Ovary (tissue), 9 donors: ENCODE measurements around the gene CD200. TPM values are rescaled to one million over a fixed set of nuclear protein-coding genes. Genes with fewer than 3 reads are reported as not detected.

ENCODE experiments used
- DNase-seq, 5 donors: peaks; one replicate each; pipeline ENCODE4 v3.0.0-alpha.2; 2019 to 2020
- H3K27ac ChIP-seq, 2 donors: fragments of 200-600 bp; one replicate each; pipeline versions ENCODE4 v1.5.1 to v1.8.0; 2019 to 2022
- H3K27me3 ChIP-seq: fragments of 200-600 bp; one replicate; pipeline ENCODE4 v1.8.0; 2022
- H3K36me3 ChIP-seq: fragments of 200-600 bp; sonication (generic); one replicate; pipeline ENCODE4 v1.5.1; 2019
- H3K4me1 ChIP-seq: one replicate; pipeline ENCODE4 v1.8.1; 2013; ENCODE audit warnings: mild to moderate bottlenecking, moderate library complexity; ENCODE audit not compliant: insufficient read depth
- H3K4me3 ChIP-seq: fragments of 200-600 bp; sonication (generic); one replicate; pipeline ENCODE4 v1.5.1; 2017
- H3K9me3 ChIP-seq, 2 donors: fragments of 200-600 bp in 1 of 2; sonication (generic) in 1 of 2; one replicate each; pipeline versions ENCODE4 v1.5.1 to v1.8.1; 2013 to 2019; ENCODE audit warnings: mild to moderate bottlenecking in 1 of 2, moderate library complexity in 1 of 2
- EP300 ChIP-seq: sonication (generic); formaldehyde crosslinking; IDR thresholded peaks from one replicate; pipeline ENCODE4 v1.6.1; 2017; ENCODE audit warnings: antibody characterized with exemption
- POLR2A ChIP-seq: fragments of 450-650 bp; IDR thresholded peaks from one replicate; pipeline ENCODE4 v1.6.1; 2017; ENCODE audit warnings: antibody characterized with exemption, mild to moderate bottlenecking, moderate library complexity
- WGBS, 3 donors: extraction: QIAGEN DNeasy Blood & Tissue Kit in 1 of 3; methylation state at CpG; one replicate each; pipeline versions ENCODE4 v1.1.5 to v1.1.7; 2013 to 2017; 5-methylcytosine and 5-hydroxymethylcytosine counted together
- intact Hi-C, 4 donors: fragments of 100-400 bp; cut with DNase I; formaldehyde crosslinking; loops; one replicate each; pipeline versions ENCODE4 v1.11.0 to v1.15.1; 2022 to 2023
- polyA plus RNA-seq, 2 donors: library from polyadenylated mRNA; stranded (reverse); fragments of 200-250 nt in 1 of 2; fragments of 350-450 nt in 1 of 2; fragmentation: Illumina TruSeq in 1 of 2; extraction: RNeasy Lipid Tissue Mini Kit (QIAGEN cat#74804) in 1 of 2; gene quantifications; one replicate each; pipeline ENCODE4 v1.2.3, GENCODE V29; 2013 to 2014
- total RNA-seq, 7 donors: library from RNA; depleted of rRNA in 2 of 7; stranded (reverse); fragments of >200 nt in 2 of 7; fragmentation: NEBNext Ultra II Directional in 3 of 7; extraction: Animal tissue kit (Norgen Biotek cat#: 25700) in 3 of 7; gene quantifications; one replicate each; pipeline versions ENCODE4 v1.1.0 to v1.2.4, GENCODE V29; 2016 to 2023
- TF ChIP-seq, protein P1 (sequence below), 3 donors: fragments of 450-650 bp in 2 of 3; fragments of 200-600 bp in 1 of 3; IDR thresholded peaks; one replicate each; pipeline versions ENCODE4 v1.5.1 to v1.8.0; 2016 to 2022; ENCODE audit warnings: antibody characterized with exemption in 3 of 3, mild to moderate bottlenecking in 1 of 3
- donor health status: DM: no; HTN: no; CAD: no; lungs with moderate emphysema.
- donor health status: DM: no; HTN: no; CAD: no.
- donor health status: Bipolar disorder and iron deficiency.
- donor health status: DM: yes; HTN: yes; CAD: no.
- donor health status: DM: no; HTN: no; CAD: no.
- donor health status: DM: yes; HTN: yes; CAD: no.

CD200 gene
- total and polyA plus RNA-seq, 9 donors: 9.6 to 36.4 (median 17.0) TPM

DNA sequence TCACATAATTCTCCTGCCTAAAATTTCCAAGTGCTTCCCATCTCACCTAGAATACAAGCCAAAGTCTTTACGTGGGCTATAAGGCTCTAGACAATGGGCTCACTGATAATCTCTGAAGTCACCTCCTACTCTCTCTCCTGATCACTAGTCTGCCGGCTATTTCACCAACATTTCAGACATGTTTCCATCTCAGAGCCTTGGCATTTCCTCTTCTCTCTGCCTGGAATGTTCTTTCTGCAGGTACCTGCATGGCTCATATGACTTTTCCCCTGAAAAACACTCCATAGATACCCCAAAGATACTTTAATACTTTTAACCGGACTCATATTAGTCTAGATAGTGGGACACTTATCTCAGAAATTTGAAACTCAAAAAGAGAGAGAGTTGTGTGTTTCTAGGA, 32.7 kb downstream of the CD200 start:
- H3K4me1 ChIP-seq: peaks cover 5% of the 10 kb centered on the region
- DNase-seq: no peak
- intact Hi-C loops: no loop called here
- no peaks in the 10 kb centered on the region for H3K27me3 ChIP-seq
- no peak overlapping the region for H3K4me3 ChIP-seq
- TF ChIP-seq POLR2A (no peak), EP300 (no peak)
- TF ChIP-seq, protein P1, sequence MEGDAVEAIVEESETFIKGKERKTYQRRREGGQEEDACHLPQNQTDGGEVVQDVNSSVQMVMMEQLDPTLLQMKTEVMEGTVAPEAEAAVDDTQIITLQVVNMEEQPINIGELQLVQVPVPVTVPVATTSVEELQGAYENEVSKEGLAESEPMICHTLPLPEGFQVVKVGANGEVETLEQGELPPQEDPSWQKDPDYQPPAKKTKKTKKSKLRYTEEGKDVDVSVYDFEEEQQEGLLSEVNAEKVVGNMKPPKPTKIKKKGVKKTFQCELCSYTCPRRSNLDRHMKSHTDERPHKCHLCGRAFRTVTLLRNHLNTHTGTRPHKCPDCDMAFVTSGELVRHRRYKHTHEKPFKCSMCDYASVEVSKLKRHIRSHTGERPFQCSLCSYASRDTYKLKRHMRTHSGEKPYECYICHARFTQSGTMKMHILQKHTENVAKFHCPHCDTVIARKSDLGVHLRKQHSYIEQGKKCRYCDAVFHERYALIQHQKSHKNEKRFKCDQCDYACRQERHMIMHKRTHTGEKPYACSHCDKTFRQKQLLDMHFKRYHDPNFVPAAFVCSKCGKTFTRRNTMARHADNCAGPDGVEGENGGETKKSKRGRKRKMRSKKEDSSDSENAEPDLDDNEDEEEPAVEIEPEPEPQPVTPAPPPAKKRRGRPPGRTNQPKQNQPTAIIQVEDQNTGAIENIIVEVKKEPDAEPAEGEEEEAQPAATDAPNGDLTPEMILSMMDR (IDR thresholded peaks at IDR 0.05): no peak
- 73 to 77% (median 75%) methylated on average over 3 of the region's 3 CpGs for WGBS, 3 donors
- no peak overlapping the region for H3K27ac ChIP-seq
- H3K36me3 ChIP-seq: no peaks in the 10 kb centered on the region
- H3K9me3 ChIP-seq: no peaks in the 10 kb centered on the region

DNA sequence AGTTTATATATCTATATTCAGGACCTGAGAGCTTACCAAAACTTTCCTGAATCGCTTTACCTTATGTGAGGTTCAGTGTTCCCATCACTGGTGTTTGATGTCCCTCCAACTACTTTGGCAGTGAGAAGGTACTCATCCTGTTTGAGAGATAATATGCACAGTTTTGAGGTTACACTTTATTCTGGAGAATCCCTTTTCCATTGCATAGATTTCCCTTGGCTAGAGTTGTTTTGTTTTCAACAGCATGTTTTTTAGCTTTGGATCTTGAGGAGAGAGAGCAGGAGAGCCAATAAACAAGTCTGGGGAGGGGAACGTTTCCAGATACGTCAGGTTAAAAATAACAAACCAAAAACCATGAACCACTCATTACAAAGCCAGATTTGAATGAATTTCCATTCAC, 33.6 kb downstream of the CD200 start:
- no peaks in the 10 kb centered on the region for H3K9me3 ChIP-seq
- WGBS, 3 donors: 16 to 20% (median 20%) methylated on average over 3 of the region's 3 CpGs
- peaks cover 5% of the 10 kb centered on the region for H3K4me1 ChIP-seq
- no peak for DNase-seq
- no peak overlapping the region for H3K4me3 ChIP-seq
- H3K27me3 ChIP-seq: no peaks in the 10 kb centered on the region
- H3K27ac ChIP-seq: no peak overlapping the region
- TF ChIP-seq EP300: no peak
- no peak for TF ChIP-seq POLR2A
- TF ChIP-seq, protein P1 (IDR thresholded peaks at IDR 0.05): no peak
- intact Hi-C loops: no loop called here
- no peaks in the 10 kb centered on the region for H3K36me3 ChIP-seq

DNA sequence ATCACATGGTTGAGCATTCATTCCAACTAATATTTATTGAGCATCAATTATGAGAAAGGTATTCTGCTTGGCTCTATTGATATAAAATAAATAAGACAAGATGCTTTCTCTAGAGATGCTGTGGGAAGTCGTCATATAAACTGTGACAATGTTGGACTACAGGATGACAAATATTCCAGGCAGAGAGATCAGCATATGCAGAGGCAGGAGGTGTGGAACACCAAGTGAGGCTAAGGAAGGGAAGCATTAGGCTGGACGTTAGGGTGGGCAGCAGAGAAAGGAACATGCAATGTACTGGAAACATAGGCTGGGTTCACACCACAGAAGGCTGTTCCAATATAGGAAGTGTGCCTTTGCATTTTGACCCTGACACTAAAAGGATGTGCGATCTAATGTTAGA, 38.6 kb downstream of the CD200 start:
- TF ChIP-seq EP300: no peak
- no peak for TF ChIP-seq POLR2A
- TF ChIP-seq, protein P1 (IDR thresholded peaks at IDR 0.05): no peak
- H3K27ac ChIP-seq: no peak overlapping the region
- H3K36me3 ChIP-seq: no peaks in the 10 kb centered on the region
- WGBS, 3 donors: 77 to 83% (median 79%) methylated on average over 3 of the region's 3 CpGs
- intact Hi-C loops: no loop called here
- H3K4me1 ChIP-seq: peaks cover under 1% of the 10 kb centered on the region
- no peaks in the 10 kb centered on the region for H3K27me3 ChIP-seq
- no peak overlapping the region for H3K4me3 ChIP-seq
- DNase-seq: no peak
- no peaks in the 10 kb centered on the region for H3K9me3 ChIP-seq

DNA sequence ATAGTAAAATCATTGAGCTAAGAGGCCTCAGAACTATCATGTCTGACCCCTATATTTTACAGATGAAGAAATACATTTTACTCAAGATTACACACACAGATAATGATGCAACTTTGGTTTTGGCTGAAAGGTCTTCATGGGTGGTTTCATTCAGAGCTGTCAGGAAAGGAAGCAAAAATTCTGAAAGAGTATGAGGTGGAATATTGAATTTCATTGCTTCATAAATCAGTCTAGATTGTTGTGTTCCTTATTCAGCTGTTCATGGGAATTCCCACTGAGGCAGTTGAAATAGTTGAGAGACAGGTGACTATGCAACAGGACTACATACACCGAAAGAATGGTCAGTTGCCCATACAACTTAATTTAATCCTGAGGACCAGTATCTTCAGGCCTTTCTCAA, 39.4 kb downstream of the CD200 start:
- intact Hi-C loops: no loop called here
- H3K27ac ChIP-seq: no peak overlapping the region
- no peaks in the 10 kb centered on the region for H3K27me3 ChIP-seq
- H3K36me3 ChIP-seq: no peaks in the 10 kb centered on the region
- 97 to 100% (median 98%) methylated on average over 1 of the region's 1 CpG for WGBS, 3 donors
- no peaks in the 10 kb centered on the region for H3K9me3 ChIP-seq
- TF ChIP-seq EP300 (no peak), POLR2A (no peak)
- TF ChIP-seq, protein P1 (IDR thresholded peaks at IDR 0.05): no peak
- no peak for DNase-seq
- H3K4me1 ChIP-seq: no peaks in the 10 kb centered on the region
- no peak overlapping the region for H3K4me3 ChIP-seq

DNA sequence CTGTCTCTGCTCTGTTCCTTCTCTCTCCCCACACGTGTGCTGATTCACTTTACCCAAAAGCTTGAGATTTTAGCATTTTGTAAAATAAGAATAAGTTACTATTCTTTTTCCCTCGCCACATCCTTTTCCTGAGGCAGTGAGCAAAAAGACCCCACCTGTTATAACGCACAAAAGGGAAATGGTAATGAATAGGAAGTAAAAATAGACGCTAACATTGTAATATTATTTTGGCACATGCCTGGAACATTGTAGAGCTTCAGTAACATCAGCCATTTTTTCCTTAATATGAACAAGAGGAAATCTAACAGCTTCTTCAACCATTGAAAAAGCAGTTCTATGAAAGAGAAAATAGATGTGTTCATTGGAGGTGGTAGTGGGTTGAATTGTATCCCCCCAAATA, 40.5 kb downstream of the CD200 start:
- Histone ChIP-seq H3K27me3 (no peaks in the 10 kb centered on the region), H3K4me1 (no peaks in the 10 kb centered on the region), H3K36me3 (no peaks in the 10 kb centered on the region), H3K9me3 (no peaks in the 10 kb centered on the region), H3K27ac (no peak overlapping the region), H3K4me3 (no peak overlapping the region)
- TF ChIP-seq, protein P1 (IDR thresholded peaks at IDR 0.05): no peak
- TF ChIP-seq EP300 (no peak), POLR2A (no peak)
- DNase-seq: no peak
- intact Hi-C loops: no loop called here
- 82 to 94% (median 92%) methylated on average over 4 of the region's 4 CpGs for WGBS, 3 donors
